ENCODE data around the gene B3GAT1.

GRCh38 chr11:134346976-134347350 lies 65.1 kb downstream of the B3GAT1 start:
- no peak for TF ChIP-seq CTCF (IDR thresholded peaks at IDR 0.05)
- TF ChIP-seq POLR2AphosphoS5 (IDR thresholded peaks at IDR 0.05; ENCODE audit: low read depth, low read length): no peak
- no peak for TF ChIP-seq TCF7L2 (IDR thresholded peaks at IDR 0.05; ENCODE audit: low read depth, low read length)
- no peak for TF ChIP-seq REST (IDR thresholded peaks at IDR 0.05; ENCODE audit: insufficient read depth in 1 of 2, low read depth in 2 of 2, low read length in 1 of 2)
